Endothelial cell of umbilical vein (primary cell): ENCODE results near the gene ADD1.

Experiments used
- CTCF ChIP-seq, 2 donors: IDR thresholded peaks; 1 replicate in 1 of 2; 2 replicates in 1 of 2; pipeline ENCODE4 v1.5.1; 2011; ENCODE audit warnings: low read length in 2 of 2, mild to moderate bottlenecking in 2 of 2, moderate library complexity in 2 of 2, control low read depth in 1 of 2, inconsistent platforms in 1 of 2, low read depth in 1 of 2; ENCODE audit not compliant: insufficient read depth in 1 of 2; ENCODE audit errors: extremely low read depth in 1 of 2
- EZH2 ChIP-seq: IDR thresholded peaks from 2 replicates; pipeline ENCODE4 v1.6.1; 2012; ENCODE audit warnings: borderline replicate concordance, low read depth, mild to moderate bottlenecking, moderate library complexity, low read length, inconsistent platforms; ENCODE audit not compliant: severe bottlenecking
- FOS ChIP-seq: IDR thresholded peaks from 2 replicates; pipeline ENCODE4 v1.6.1; 2011; ENCODE audit warnings: mild to moderate bottlenecking, low read length, moderate library complexity, borderline replicate concordance; ENCODE audit not compliant: insufficient read depth
- MYC ChIP-seq: IDR thresholded peaks from one replicate; pipeline ENCODE4 v1.6.1; 2011; ENCODE audit warnings: mild to moderate bottlenecking, low read depth, low read length
- POLR2A ChIP-seq: IDR thresholded peaks from 2 replicates; pipeline ENCODE4 v1.6.1; 2012; ENCODE audit warnings: low read depth, mild to moderate bottlenecking, control low read depth, low read length
- POLR2AphosphoS5 ChIP-seq: IDR thresholded peaks from 2 replicates; pipeline ENCODE4 v1.6.1; 2012; ENCODE audit warnings: low read depth, mild to moderate bottlenecking, control low read depth, low read length, moderate library complexity; ENCODE audit not compliant: insufficient read depth

GRCh38 chr4:2909583-2909982 lies 65.9 kb downstream of the ADD1 start:
- TF ChIP-seq POLR2AphosphoS5 (no peak), MYC (no peak), CTCF (IDR thresholded peaks at IDR 0.05; ENCODE audit: extremely low read depth in 1 of 2, insufficient read depth in 1 of 2, low read depth in 1 of 2, low read length in 2 of 2) (no peak), EZH2 (no peak), POLR2A (no peak), FOS (no peak)
